Islet of Langerhans (tissue), 1 donor: ENCODE results near the gene HERC2.

Source experiments
- FAIRE-seq: peaks from one replicate; lab custom pipeline; 2011; peaks lifted over from hg19 to GRCh38; lab: Jason Lieb, UNC

HERC2 gene

GRCh38 chr15:28112101-28112760 is 209.7 kb downstream of the HERC2 start:
- no peak for FAIRE-seq

- FAIRE-seq, result no peak
Observed at GRCh38 chr15:28111543-28111942, 210.4 kb downstream of the HERC2 start.

GRCh38 chr15:28110481-28110881 is 211.5 kb downstream of the HERC2 start:
- no peak for FAIRE-seq

GRCh38 chr15:28109626-28110455 is 212.1 kb downstream of the HERC2 start:
- FAIRE-seq, result no peak

GRCh38 chr15:28107904-28108275 is 214.1 kb downstream of the HERC2 start:
- FAIRE-seq, result no peak

- no peak for FAIRE-seq
Observed at GRCh38 chr15:28107111-28107903, 214.7 kb downstream of the HERC2 start.

GRCh38 chr15:28106294-28107110 is 215.5 kb downstream of the HERC2 start:
- no peak for FAIRE-seq

- no peak for FAIRE-seq
Observed at GRCh38 chr15:28105793-28106192, 216.2 kb downstream of the HERC2 start.

GRCh38 chr15:28105224-28105791 is 216.7 kb downstream of the HERC2 start:
- no peak for FAIRE-seq

GRCh38 chr15:28104326-28104725 is 217.7 kb downstream of the HERC2 start:
- no peak for FAIRE-seq

GRCh38 chr15:28103831-28104230 is 218.1 kb downstream of the HERC2 start:
- FAIRE-seq, result no peak

GRCh38 chr15:28101983-28102441 is 220.0 kb downstream of the HERC2 start:
- FAIRE-seq, result no peak

- FAIRE-seq, result no peak
Observed at GRCh38 chr15:28101201-28101600, 220.8 kb downstream of the HERC2 start.

GRCh38 chr15:28100516-28101195 is 221.3 kb downstream of the HERC2 start:
- no peak for FAIRE-seq

GRCh38 chr15:28099555-28100140 is 222.3 kb downstream of the HERC2 start:
- FAIRE-seq, result no peak

GRCh38 chr15:28098766-28099554 is 223.0 kb downstream of the HERC2 start, which contains the start of gene OCA2:
OCA2 (minus strand) TSS chr15:28099315; CDS start chr15:28081874, 17,441 bp downstream.
- FAIRE-seq, result no peak

GRCh38 chr15:28098360-28098765 is 223.6 kb downstream of the HERC2 start:
- FAIRE-seq, result no peak

- no peak for FAIRE-seq
Observed at GRCh38 chr15:28097656-28098359, 224.2 kb downstream of the HERC2 start.
